ENCODE measurements around the gene CFAP61. TPM values are rescaled to one million over a fixed set of nuclear protein-coding genes. Genes with fewer than 3 reads are reported as not detected.
A peak's percentile ranks its signal among the peaks of the same experiment; 100 is the strongest.

Gene CFAP61
- total RNA-seq, 4 donors from 2014 or later, result 17.1 to 94.8 (median 41.4) TPM

DNA sequence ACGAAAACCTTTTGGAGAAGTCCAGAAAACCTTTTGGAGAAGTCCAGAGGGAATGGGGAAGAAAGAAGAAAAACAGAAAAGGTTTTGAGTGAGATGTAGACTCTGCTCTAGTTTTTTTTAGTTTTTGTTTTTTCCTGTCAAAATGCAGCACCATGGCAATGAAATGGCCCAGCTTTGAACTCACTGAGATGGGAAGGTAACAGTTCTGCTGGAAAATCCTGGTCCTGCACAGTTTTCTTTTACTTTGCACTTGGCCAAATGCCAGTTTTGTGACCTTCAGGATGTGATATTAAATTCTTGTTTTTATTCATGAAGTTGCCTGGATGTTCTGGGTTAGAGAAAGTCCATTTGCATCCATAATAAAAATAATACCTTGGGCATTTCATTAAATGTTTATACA lies 145.7 kb downstream of the CFAP61 start:
- peaks cover 0 to 38% of the 10 kb centered on the region in 2 donors for H3K36me3 ChIP-seq
- peaks cover 0 to 15% of the 10 kb centered on the region in 2 donors for H3K4me1 ChIP-seq
- TF ChIP-seq POLR2A (IDR thresholded peaks at IDR 0.05), result no peak
- intact Hi-C loops (cut with DNase I; ENCODE audit: low total_unique reads) (loop anchor here (5.0 kb wide), 1 partner anchor 36 kb away; no protein-coding TSS in a partner anchor), in situ Hi-C loops (cut with MboI; ENCODE audit: low sequenced_read_pairs in 4 of 4) (no loop called here)
- no peak overlapping the region for H3K27ac ChIP-seq
- ATAC-seq (no peak), DNase-seq (no peak)
- no peak overlapping the region for H3K4me3 ChIP-seq
- no peaks in the 10 kb centered on the region for H3K9me3 ChIP-seq
- no peaks in the 10 kb centered on the region for H3K27me3 ChIP-seq

DNA sequence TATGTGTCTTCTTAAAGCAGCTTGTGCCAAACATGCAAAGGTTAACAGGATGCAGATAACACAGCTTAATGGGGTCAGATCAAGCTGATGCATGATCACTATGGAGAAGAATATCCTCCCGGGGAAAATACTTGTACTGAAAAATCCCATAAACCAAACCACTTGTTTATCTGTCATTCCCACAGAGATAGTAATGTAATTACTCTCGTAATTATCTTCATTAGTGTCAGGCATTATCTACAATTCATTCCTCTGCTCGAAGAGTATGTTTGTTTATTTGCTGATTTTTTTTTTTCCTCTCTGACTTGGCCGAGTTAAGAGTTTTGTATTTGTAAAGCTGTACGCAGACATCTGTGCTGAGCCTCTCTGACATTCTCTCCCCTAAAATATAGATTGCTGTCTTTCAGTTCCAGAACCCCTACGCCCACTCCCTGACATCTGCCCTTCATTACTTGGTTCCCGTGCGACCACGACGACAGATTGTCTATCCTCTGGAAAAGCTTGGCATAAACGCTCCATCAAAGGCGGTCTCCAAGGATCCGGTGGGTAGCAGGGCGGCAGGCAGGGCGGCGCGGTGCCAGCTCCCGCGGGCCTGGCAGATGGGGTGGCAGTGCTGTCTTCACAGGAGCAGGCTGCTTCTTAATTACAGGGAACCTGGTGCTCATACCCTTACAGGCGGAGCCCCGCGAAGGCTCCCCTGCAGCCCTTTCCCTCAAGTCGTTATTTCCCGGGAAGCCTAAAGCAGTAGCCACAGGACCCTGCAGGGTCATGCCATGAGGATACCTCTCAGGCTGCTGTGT lies 147.2 kb downstream of the CFAP61 start:
- DNase-seq (no peak), ATAC-seq (no peak)
- Histone ChIP-seq H3K27ac (no peak overlapping the region), H3K9me3 (no peaks in the 10 kb centered on the region), H3K4me3 (no peak overlapping the region), H3K4me1 (peaks cover 12 to 29% of the 10 kb centered on the region in 2 donors), H3K36me3 (peaks cover 0 to 37% of the 10 kb centered on the region in 2 donors), H3K27me3 (no peaks in the 10 kb centered on the region)
- no peak for TF ChIP-seq POLR2A (IDR thresholded peaks at IDR 0.05)
- TF ChIP-seq, protein P1, sequence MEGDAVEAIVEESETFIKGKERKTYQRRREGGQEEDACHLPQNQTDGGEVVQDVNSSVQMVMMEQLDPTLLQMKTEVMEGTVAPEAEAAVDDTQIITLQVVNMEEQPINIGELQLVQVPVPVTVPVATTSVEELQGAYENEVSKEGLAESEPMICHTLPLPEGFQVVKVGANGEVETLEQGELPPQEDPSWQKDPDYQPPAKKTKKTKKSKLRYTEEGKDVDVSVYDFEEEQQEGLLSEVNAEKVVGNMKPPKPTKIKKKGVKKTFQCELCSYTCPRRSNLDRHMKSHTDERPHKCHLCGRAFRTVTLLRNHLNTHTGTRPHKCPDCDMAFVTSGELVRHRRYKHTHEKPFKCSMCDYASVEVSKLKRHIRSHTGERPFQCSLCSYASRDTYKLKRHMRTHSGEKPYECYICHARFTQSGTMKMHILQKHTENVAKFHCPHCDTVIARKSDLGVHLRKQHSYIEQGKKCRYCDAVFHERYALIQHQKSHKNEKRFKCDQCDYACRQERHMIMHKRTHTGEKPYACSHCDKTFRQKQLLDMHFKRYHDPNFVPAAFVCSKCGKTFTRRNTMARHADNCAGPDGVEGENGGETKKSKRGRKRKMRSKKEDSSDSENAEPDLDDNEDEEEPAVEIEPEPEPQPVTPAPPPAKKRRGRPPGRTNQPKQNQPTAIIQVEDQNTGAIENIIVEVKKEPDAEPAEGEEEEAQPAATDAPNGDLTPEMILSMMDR (IDR thresholded peaks at IDR 0.05 in 4 of 5, conservative IDR thresholded peaks at IDR 0.05 in 1 of 5), result no peak
- in situ Hi-C loops (cut with MboI; ENCODE audit: low sequenced_read_pairs in 4 of 4), result no loop called here
- intact Hi-C loops (cut with DNase I; ENCODE audit: low total_unique reads), result loop anchor here (5.0 kb wide), 1 partner anchor 37 kb away; no protein-coding TSS in a partner anchor

DNA sequence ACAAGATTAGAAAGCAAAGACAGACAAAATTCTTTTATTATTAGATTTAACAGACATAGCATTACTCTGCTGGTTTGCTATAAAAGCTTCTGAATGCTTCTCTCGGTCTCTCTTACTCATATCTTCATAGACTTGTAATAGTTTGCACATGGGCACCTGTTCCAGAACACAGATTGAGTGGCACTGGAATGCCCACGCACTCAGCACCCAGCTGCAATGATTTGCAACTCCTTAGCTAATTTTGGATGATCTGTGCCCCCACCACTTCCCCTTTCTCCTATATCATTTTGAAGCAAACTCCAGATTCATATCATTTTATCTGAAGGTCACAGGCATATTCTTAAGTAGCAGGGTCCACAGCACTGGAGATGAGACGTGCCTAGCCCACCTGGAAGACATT lies 148.8 kb downstream of the CFAP61 start:
- DNase-seq (no peak), ATAC-seq (no peak)
- no peaks in the 10 kb centered on the region for H3K9me3 ChIP-seq
- H3K27ac ChIP-seq, result peak overlapping the region in 1 of 4 donors; percentile 4
- peaks cover 26 to 44% of the 10 kb centered on the region in 2 donors for H3K4me1 ChIP-seq
- H3K27me3 ChIP-seq, result no peaks in the 10 kb centered on the region
- in situ Hi-C loops (cut with MboI; ENCODE audit: low sequenced_read_pairs in 4 of 4), result no loop called here
- intact Hi-C loops (cut with DNase I; ENCODE audit: low total_unique reads), result no loop called here
- peaks cover 0 to 30% of the 10 kb centered on the region in 2 donors for H3K36me3 ChIP-seq
- no peak overlapping the region for H3K4me3 ChIP-seq
- no peak for TF ChIP-seq POLR2A (IDR thresholded peaks at IDR 0.05)
- TF ChIP-seq, protein P1 (IDR thresholded peaks at IDR 0.05 in 4 of 5, conservative IDR thresholded peaks at IDR 0.05 in 1 of 5), result no peak

DNA sequence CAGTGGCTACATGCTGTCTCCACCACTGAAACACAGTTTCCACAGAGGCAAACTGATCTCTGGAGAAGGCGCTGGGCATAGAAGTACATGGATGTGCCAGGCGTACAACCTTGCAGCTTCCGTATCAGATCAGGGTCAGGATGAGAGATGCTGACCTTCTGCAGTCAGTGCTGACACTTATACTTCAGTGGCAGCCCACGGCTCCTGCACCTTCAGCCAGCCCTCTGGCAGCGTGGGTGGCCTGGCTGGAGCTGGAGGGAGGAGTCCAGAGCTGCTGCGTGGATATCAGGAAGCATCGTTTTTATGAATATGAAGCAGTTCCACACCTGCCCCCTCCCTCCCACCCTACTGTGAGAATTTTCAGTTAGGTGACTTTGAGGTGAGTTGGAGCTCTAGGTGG lies 149.3 kb downstream of the CFAP61 start:
- Histone ChIP-seq H3K27me3 (no peaks in the 10 kb centered on the region), H3K36me3 (peaks cover 0 to 25% of the 10 kb centered on the region in 2 donors), H3K27ac (peak overlapping the region in 1 of 4 donors; percentile 33), H3K4me1 (peaks cover 31 to 47% of the 10 kb centered on the region in 2 donors), H3K4me3 (no peak overlapping the region), H3K9me3 (no peaks in the 10 kb centered on the region)
- ATAC-seq (no peak), DNase-seq (no peak)
- intact Hi-C loops (cut with DNase I; ENCODE audit: low total_unique reads), result no loop called here
- in situ Hi-C loops (cut with MboI; ENCODE audit: low sequenced_read_pairs in 4 of 4), result no loop called here
- no peak for TF ChIP-seq POLR2A (IDR thresholded peaks at IDR 0.05)
- TF ChIP-seq, protein P1 (IDR thresholded peaks at IDR 0.05 in 4 of 5, conservative IDR thresholded peaks at IDR 0.05 in 1 of 5), result no peak

DNA sequence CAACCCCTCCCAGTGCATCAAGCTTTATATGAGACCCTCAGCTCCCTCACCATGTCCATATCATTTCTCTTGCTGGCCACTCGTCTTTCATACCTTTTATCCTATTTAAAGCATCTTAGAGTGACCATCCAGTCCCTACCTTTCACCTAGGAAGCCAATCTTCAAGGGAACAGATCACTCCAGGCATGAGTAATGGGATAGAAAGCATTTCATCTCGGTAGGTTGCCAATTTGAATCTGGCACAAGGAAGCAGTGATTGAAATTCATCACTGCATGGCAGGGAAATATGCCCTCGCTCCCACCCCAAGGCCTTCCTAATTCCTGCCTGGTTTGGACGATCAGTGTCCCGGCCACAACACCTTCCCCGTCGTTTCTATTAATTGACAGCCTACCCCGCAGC lies 150.4 kb downstream of the CFAP61 start:
- Histone ChIP-seq H3K27me3 (no peaks in the 10 kb centered on the region), H3K4me1 (peaks cover 32 to 47% of the 10 kb centered on the region in 2 donors), H3K27ac (peak overlapping the region in 2 of 4 donors; percentile 83 to 86), H3K9me3 (no peaks in the 10 kb centered on the region), H3K36me3 (peaks cover 0 to 17% of the 10 kb centered on the region in 2 donors), H3K4me3 (no peak overlapping the region)
- TF ChIP-seq, protein P1 (IDR thresholded peaks at IDR 0.05 in 4 of 5, conservative IDR thresholded peaks at IDR 0.05 in 1 of 5), result no peak
- TF ChIP-seq POLR2A (IDR thresholded peaks at IDR 0.05), result no peak
- ATAC-seq (no peak), DNase-seq (no peak)
- in situ Hi-C loops (cut with MboI; ENCODE audit: low sequenced_read_pairs in 4 of 4) (no loop called here), intact Hi-C loops (cut with DNase I; ENCODE audit: low total_unique reads) (no loop called here)
